Mesenchymal stem cell (in vitro differentiated cells and primary cell): ENCODE data around the gene PDE4B.
A peak's percentile ranks its signal among the peaks of the same experiment; 100 is the strongest.

Experiments used
- DNase-seq: peaks from one replicate; pipeline ENCODE4 v3.0.0-alpha.2; 2013
- H2AFZ ChIP-seq: one replicate; pipeline ENCODE4 v1.6.1; 2013; ENCODE audit warnings: low read depth, mild to moderate bottlenecking, control low read depth, inconsistent platforms, low read length, moderate library complexity
- H2AK5ac ChIP-seq: 2 replicates; pipeline ENCODE4 v1.6.1; 2013; ENCODE audit warnings: low read length, moderate library complexity, mild to moderate bottlenecking, inconsistent platforms; ENCODE audit not compliant: severe bottlenecking
- H2BK120ac ChIP-seq: one replicate; pipeline ENCODE4 v1.6.1; 2013; ENCODE audit warnings: low read depth, mild to moderate bottlenecking, inconsistent platforms, low read length, moderate library complexity
- H2BK12ac ChIP-seq, 2 experiments: one replicate each; pipeline ENCODE4 v1.6.1; 2013; ENCODE audit warnings: inconsistent platforms in 2 of 2, low read length in 2 of 2, mild to moderate bottlenecking in 2 of 2, moderate library complexity in 2 of 2, control low read depth in 1 of 2
- H2BK15ac ChIP-seq: one replicate; pipeline ENCODE4 v1.6.1; 2013; ENCODE audit warnings: mild to moderate bottlenecking, low read depth, inconsistent platforms; ENCODE audit not compliant: poor library complexity, severe bottlenecking
- H2BK5ac ChIP-seq: 2 replicates; pipeline ENCODE4 v1.6.1; 2013; ENCODE audit warnings: low read depth, mild to moderate bottlenecking, low read length, control low read depth, inconsistent platforms; ENCODE audit not compliant: poor library complexity, severe bottlenecking
- H3K14ac ChIP-seq, 2 experiments: one replicate each; pipeline ENCODE4 v1.6.1; 2013; ENCODE audit warnings: inconsistent platforms in 2 of 2, low read length in 2 of 2, control low read depth in 1 of 2, mild to moderate bottlenecking in 1 of 2, moderate library complexity in 1 of 2
- H3K18ac ChIP-seq, 2 experiments: one replicate each; pipeline ENCODE4 v1.6.1; 2013; ENCODE audit warnings: inconsistent platforms in 2 of 2, low read length in 2 of 2, control low read depth in 1 of 2, low read depth in 1 of 2, mild to moderate bottlenecking in 1 of 2
- H3K23ac ChIP-seq, 2 experiments: one replicate each; pipeline ENCODE4 v1.6.1; 2013; ENCODE audit warnings: inconsistent platforms in 2 of 2, low read length in 2 of 2, mild to moderate bottlenecking in 2 of 2, moderate library complexity in 2 of 2, control low read depth in 1 of 2
- H3K27ac ChIP-seq: 2 replicates; pipeline ENCODE4 v1.5.1; 2013; ENCODE audit warnings: mild to moderate bottlenecking, moderate library complexity, low read length, control low read depth, inconsistent platforms; ENCODE audit not compliant: poor library complexity, severe bottlenecking
- H3K27me3 ChIP-seq, 2 experiments: 2 replicates each; pipeline versions ENCODE4 v1.6.1 to v1.7.0; 2013; ENCODE audit warnings: low read length in 2 of 2, mild to moderate bottlenecking in 2 of 2, moderate library complexity in 2 of 2, control low read depth in 1 of 2, inconsistent platforms in 1 of 2; ENCODE audit not compliant: control insufficient read depth in 1 of 2, insufficient read depth in 1 of 2
- H3K36me3 ChIP-seq, 2 experiments: 2 replicates each; pipeline versions ENCODE4 v1.6.1 to v1.7.0; 2013; ENCODE audit warnings: low read length in 2 of 2, control low read depth in 1 of 2, inconsistent platforms in 1 of 2, low read depth in 1 of 2, mild to moderate bottlenecking in 1 of 2; ENCODE audit not compliant: insufficient read depth in 2 of 2, control insufficient read depth in 1 of 2
- H3K4ac ChIP-seq, 2 experiments: one replicate each; pipeline ENCODE4 v1.6.1; 2013; ENCODE audit warnings: inconsistent platforms in 2 of 2, low read length in 2 of 2, mild to moderate bottlenecking in 2 of 2, moderate library complexity in 2 of 2, control low read depth in 1 of 2, low read depth in 1 of 2
- H3K4me1 ChIP-seq: 2 replicates; pipeline ENCODE4 v1.6.1; 2013; ENCODE audit warnings: low read depth, low read length, control low read depth; ENCODE audit not compliant: control insufficient read depth, insufficient read depth
- H3K4me2 ChIP-seq: 2 replicates; pipeline ENCODE4 v1.6.1; 2013; ENCODE audit warnings: low read length, mild to moderate bottlenecking, inconsistent platforms; ENCODE audit not compliant: poor library complexity, severe bottlenecking
- H3K4me3 ChIP-seq, 2 experiments: 2 replicates each; pipeline versions ENCODE4 v1.5.1 to v1.7.0; 2013; ENCODE audit warnings: low read length in 2 of 2, mild to moderate bottlenecking in 2 of 2, control low read depth in 1 of 2, low read depth in 1 of 2; ENCODE audit not compliant: insufficient read depth in 1 of 2
- H3K79me1 ChIP-seq: replicated peaks from 2 replicates; pipeline ENCODE4 v1.6.1; 2013; ENCODE audit warnings: mild to moderate bottlenecking, control low read depth, low read length, inconsistent platforms; ENCODE audit not compliant: poor library complexity, severe bottlenecking
- H3K9ac ChIP-seq: 2 replicates; pipeline ENCODE4 v1.7.0; 2013; ENCODE audit warnings: mild to moderate bottlenecking, low read length, moderate library complexity
- H3K9me3 ChIP-seq: 2 replicates; pipeline ENCODE4 v1.7.0; 2013; ENCODE audit warnings: mild to moderate bottlenecking, low read length; ENCODE audit not compliant: control insufficient read depth
- H4K8ac ChIP-seq: one replicate; pipeline ENCODE4 v1.6.1; 2013; ENCODE audit warnings: inconsistent platforms, mild to moderate bottlenecking, low read length, moderate library complexity
- H4K91ac ChIP-seq: one replicate; pipeline ENCODE4 v1.6.1; 2013; ENCODE audit warnings: mild to moderate bottlenecking, low read length, inconsistent platforms
- WGBS: methylation state at CpG from one replicate; pipeline ENCODE4 v1.1.7; 2013; ENCODE audit warnings: mixed read lengths; 5-methylcytosine and 5-hydroxymethylcytosine counted together

Gene PDE4B

GRCh38 chr1:66250075-66250474 lies 457.4 kb downstream of the PDE4B start:
- Histone ChIP-seq H3K79me1 (no peaks in the 10 kb centered on the region), H3K4me2 (no peak overlapping the region), H3K18ac (no peak overlapping the region), H3K4ac (no peak overlapping the region), H2AK5ac (no peak overlapping the region), H3K4me1 (no peaks in the 10 kb centered on the region), H3K27ac (no peak overlapping the region), H3K23ac (no peak overlapping the region), H3K36me3 (no peaks in the 10 kb centered on the region), H3K9ac (peak overlapping the region; percentile 38), H3K14ac (no peak overlapping the region), H2BK12ac (no peak overlapping the region), H4K8ac (no peak overlapping the region), H2BK15ac (no peak overlapping the region), H2BK120ac (no peak overlapping the region), H2AFZ (no peak overlapping the region), H3K27me3 (no peaks in the 10 kb centered on the region), H2BK5ac (no peak overlapping the region), H3K4me3 (no peak overlapping the region), H3K9me3 (no peaks in the 10 kb centered on the region), H4K91ac (no peak overlapping the region)
- no peak for DNase-seq
- no CpG with 5 or more reads among the region's 3 CpGs for WGBS

DNA sequence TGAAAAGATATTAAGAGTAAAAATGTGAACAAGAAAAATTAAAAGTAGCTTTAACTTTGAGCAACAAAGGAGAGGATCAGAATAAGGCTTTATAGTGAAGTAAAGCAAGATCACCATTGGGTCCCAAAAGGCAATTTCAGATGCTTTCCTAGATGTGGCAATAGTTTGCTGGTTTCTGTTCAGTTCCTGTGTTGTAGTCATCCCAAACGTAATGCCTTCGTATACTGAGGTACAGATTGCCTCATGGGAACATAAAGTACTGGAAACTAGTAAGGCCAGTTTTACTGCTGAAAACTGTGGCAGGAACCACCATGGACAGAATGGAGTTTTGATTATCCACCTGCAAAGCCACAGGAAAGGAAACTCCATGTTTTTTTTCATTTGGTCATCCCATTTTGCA lies 457.8 kb downstream of the PDE4B start:
- Histone ChIP-seq H3K9me3 (no peaks in the 10 kb centered on the region), H3K27ac (no peak overlapping the region), H3K18ac (no peak overlapping the region), H3K9ac (peak overlapping the region; percentile 38), H3K4ac (no peak overlapping the region), H2AFZ (no peak overlapping the region), H4K91ac (no peak overlapping the region), H4K8ac (no peak overlapping the region), H3K36me3 (no peaks in the 10 kb centered on the region), H2BK5ac (no peak overlapping the region), H2BK120ac (no peak overlapping the region), H2AK5ac (no peak overlapping the region), H3K4me3 (no peak overlapping the region), H3K79me1 (no peaks in the 10 kb centered on the region), H3K27me3 (no peaks in the 10 kb centered on the region), H3K4me2 (no peak overlapping the region), H3K14ac (no peak overlapping the region), H3K23ac (no peak overlapping the region), H2BK12ac (no peak overlapping the region), H2BK15ac (no peak overlapping the region), H3K4me1 (no peaks in the 10 kb centered on the region)
- peak; percentile 74 for DNase-seq
- WGBS, result 73% methylated on average over 2 of the region's 2 CpGs

DNA sequence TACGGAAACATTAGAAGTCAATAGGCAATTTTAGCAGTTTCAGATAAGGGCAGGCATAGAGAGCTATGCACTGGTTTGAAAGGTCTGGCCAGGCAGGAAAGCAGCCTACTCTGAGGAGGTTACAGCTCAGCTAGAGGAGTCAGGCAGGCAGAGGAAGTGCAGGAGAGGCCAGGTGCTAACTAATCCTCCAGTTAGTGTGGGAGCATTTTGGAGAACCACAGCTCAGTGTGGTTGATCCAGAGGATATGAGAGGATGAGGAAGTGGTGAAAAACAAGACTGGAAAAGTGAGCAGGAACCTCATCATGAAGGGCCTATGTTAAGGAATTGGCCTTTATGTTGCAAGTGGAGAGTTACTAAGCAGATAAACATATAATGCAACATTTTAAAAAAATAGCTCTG lies 458.9 kb downstream of the PDE4B start:
- no peak overlapping the region for H3K23ac ChIP-seq
- H3K27me3 ChIP-seq, result no peaks in the 10 kb centered on the region
- H2AK5ac ChIP-seq, result no peak overlapping the region
- H4K91ac ChIP-seq, result no peak overlapping the region
- H2BK120ac ChIP-seq, result no peak overlapping the region
- peak; percentile 29 for DNase-seq
- no peak overlapping the region for H2BK15ac ChIP-seq
- H2AFZ ChIP-seq, result no peak overlapping the region
- no peaks in the 10 kb centered on the region for H3K9me3 ChIP-seq
- H3K36me3 ChIP-seq, result no peaks in the 10 kb centered on the region
- peak overlapping the region in 1 of 2 experiments; percentile 37 for H2BK12ac ChIP-seq
- H3K4me3 ChIP-seq, result no peak overlapping the region
- WGBS, result 89% methylated on average over 1 of the region's 1 CpG
- H2BK5ac ChIP-seq, result no peak overlapping the region
- H3K14ac ChIP-seq, result no peak overlapping the region
- no peaks in the 10 kb centered on the region for H3K79me1 ChIP-seq
- H3K4me1 ChIP-seq, result no peaks in the 10 kb centered on the region
- no peak overlapping the region for H3K27ac ChIP-seq
- peak overlapping the region; percentile 19 for H4K8ac ChIP-seq
- H3K9ac ChIP-seq, result no peak overlapping the region
- H3K18ac ChIP-seq, result no peak overlapping the region
- H3K4me2 ChIP-seq, result no peak overlapping the region
- no peak overlapping the region for H3K4ac ChIP-seq

DNA sequence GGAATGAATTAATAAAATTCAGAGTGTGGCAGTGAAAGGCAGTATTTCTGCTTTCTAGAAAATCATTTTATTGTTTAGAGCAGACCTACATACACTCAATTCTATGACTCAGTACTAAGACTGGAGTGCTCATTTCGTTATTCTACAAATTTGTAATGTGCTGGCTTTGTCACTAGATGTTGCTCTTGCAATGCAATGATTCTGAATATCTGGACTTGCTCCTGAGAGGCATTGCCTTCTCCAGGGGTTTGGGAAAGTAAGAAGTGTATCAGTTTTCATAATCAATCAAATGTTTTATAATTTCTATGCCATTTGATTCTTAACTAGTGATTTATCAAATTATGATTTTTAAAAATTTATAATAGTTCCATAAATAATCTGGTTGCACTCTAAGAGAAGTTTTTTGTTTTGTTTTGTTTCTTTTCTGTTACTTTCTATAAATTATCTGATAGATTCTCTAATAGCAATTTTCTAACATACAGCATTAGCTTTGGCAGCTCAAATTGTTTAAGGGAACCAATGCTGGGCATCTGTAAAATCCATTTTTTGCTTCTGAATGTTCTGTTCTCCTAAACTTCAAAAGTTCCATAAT lies 460.7 kb downstream of the PDE4B start:
- H3K27me3 ChIP-seq, result no peaks in the 10 kb centered on the region

More for the DNA sequence above, 460.7 kb downstream of the PDE4B start:
- Histone ChIP-seq H3K4me3 (no peak overlapping the region), H2BK120ac (no peak overlapping the region), H3K18ac (no peak overlapping the region), H2AFZ (no peak overlapping the region), H3K4me1 (no peaks in the 10 kb centered on the region), H3K79me1 (no peaks in the 10 kb centered on the region), H2BK15ac (no peak overlapping the region), H3K9me3 (no peaks in the 10 kb centered on the region), H4K8ac (no peak overlapping the region), H3K27ac (no peak overlapping the region), H2BK5ac (no peak overlapping the region), H3K9ac (peak overlapping the region; percentile 36), H4K91ac (no peak overlapping the region), H3K4me2 (no peak overlapping the region), H2AK5ac (no peak overlapping the region), H3K4ac (no peak overlapping the region), H3K14ac (no peak overlapping the region), H3K23ac (no peak overlapping the region), H2BK12ac (no peak overlapping the region), H3K36me3 (no peaks in the 10 kb centered on the region)
- no CpG with 5 or more reads among the region's 1 CpG for WGBS
- DNase-seq, result peak; percentile 79
